ENCODE measurements around the gene TMEM200C.

Gene TMEM200C

DNA sequence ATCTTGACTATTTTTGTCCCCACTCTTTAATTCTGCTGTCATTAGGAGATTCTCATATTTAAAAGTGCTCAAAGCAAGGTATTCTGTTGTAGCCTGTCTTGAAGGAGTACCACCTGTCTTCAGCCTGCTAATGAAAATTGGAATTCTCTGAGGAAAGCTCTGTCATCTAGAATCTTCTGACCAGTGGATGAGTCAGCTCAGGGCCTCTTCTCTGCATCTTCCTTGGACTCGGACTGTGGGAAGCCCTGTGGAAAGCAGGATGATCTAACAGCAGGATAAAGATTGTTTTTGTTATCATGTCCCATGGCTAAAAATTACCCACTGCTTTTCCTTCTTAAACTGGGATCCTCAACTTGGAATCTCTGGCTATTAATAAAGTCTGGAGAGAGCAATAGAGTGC, 18.7 kb upstream of the TMEM200C start:
- TF ChIP-seq CREB1 (IDR thresholded peaks at IDR 0.05; ENCODE audit: low read depth) (no peak), TEAD4 (IDR thresholded peaks at IDR 0.05) (no peak), TCF12 (IDR thresholded peaks at IDR 0.05; ENCODE audit: low read depth) (no peak), ZBTB7A (IDR thresholded peaks at IDR 0.05; ENCODE audit: low read depth) (no peak), YY1 (IDR thresholded peaks at IDR 0.05; ENCODE audit: low read depth) (no peak), EP300 (IDR thresholded peaks at IDR 0.05; ENCODE audit: borderline replicate concordance) (no peak), TAF1 (IDR thresholded peaks at IDR 0.05; ENCODE audit: low read depth) (no peak), NFIC (IDR thresholded peaks at IDR 0.05) (no peak), EGR1 (IDR thresholded peaks at IDR 0.05) (no peak), CEBPB (IDR thresholded peaks at IDR 0.05) (no peak), FOXM1 (IDR thresholded peaks at IDR 0.05; ENCODE audit: borderline replicate concordance, low read depth) (no peak), RAD21 (IDR thresholded peaks at IDR 0.05; ENCODE audit: low read depth) (no peak)
- TF ChIP-seq, protein P1, sequence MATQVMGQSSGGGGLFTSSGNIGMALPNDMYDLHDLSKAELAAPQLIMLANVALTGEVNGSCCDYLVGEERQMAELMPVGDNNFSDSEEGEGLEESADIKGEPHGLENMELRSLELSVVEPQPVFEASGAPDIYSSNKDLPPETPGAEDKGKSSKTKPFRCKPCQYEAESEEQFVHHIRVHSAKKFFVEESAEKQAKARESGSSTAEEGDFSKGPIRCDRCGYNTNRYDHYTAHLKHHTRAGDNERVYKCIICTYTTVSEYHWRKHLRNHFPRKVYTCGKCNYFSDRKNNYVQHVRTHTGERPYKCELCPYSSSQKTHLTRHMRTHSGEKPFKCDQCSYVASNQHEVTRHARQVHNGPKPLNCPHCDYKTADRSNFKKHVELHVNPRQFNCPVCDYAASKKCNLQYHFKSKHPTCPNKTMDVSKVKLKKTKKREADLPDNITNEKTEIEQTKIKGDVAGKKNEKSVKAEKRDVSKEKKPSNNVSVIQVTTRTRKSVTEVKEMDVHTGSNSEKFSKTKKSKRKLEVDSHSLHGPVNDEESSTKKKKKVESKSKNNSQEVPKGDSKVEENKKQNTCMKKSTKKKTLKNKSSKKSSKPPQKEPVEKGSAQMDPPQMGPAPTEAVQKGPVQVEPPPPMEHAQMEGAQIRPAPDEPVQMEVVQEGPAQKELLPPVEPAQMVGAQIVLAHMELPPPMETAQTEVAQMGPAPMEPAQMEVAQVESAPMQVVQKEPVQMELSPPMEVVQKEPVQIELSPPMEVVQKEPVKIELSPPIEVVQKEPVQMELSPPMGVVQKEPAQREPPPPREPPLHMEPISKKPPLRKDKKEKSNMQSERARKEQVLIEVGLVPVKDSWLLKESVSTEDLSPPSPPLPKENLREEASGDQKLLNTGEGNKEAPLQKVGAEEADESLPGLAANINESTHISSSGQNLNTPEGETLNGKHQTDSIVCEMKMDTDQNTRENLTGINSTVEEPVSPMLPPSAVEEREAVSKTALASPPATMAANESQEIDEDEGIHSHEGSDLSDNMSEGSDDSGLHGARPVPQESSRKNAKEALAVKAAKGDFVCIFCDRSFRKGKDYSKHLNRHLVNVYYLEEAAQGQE (IDR thresholded peaks at IDR 0.05; ENCODE audit: low read depth) = no peak
- TF ChIP-seq, protein P2, sequence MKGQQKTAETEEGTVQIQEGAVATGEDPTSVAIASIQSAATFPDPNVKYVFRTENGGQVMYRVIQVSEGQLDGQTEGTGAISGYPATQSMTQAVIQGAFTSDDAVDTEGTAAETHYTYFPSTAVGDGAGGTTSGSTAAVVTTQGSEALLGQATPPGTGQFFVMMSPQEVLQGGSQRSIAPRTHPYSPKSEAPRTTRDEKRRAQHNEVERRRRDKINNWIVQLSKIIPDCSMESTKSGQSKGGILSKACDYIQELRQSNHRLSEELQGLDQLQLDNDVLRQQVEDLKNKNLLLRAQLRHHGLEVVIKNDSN (IDR thresholded peaks at IDR 0.05) = no peak
- TF ChIP-seq, protein P3, sequence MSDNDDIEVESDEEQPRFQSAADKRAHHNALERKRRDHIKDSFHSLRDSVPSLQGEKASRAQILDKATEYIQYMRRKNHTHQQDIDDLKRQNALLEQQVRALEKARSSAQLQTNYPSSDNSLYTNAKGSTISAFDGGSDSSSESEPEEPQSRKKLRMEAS (IDR thresholded peaks at IDR 0.05) = no peak

DNA sequence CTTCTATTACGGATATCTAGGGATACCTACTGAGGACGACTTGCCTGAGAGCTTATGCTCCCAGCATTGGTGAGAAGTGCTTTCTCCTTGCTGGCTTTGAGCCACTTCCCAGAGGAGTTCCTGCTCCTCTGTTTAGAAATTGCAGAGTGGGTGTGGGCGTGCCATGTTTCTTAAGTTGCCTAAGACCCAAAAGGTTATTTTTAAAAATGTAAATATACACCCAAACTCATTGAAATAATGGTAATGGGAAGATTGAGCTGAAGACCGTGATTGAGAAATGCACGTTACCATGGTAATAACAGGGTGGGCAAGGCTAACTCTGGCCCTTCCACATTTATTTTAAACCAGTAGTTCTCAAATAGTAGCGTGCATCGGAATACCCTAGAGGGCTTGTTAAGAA, 17.2 kb upstream of the TMEM200C start:
- TF ChIP-seq, protein P2 (IDR thresholded peaks at IDR 0.05) = no peak
- TF ChIP-seq, protein P1 (IDR thresholded peaks at IDR 0.05; ENCODE audit: low read depth) = no peak
- no peak for TF ChIP-seq YY1 (IDR thresholded peaks at IDR 0.05; ENCODE audit: low read depth)

DNA sequence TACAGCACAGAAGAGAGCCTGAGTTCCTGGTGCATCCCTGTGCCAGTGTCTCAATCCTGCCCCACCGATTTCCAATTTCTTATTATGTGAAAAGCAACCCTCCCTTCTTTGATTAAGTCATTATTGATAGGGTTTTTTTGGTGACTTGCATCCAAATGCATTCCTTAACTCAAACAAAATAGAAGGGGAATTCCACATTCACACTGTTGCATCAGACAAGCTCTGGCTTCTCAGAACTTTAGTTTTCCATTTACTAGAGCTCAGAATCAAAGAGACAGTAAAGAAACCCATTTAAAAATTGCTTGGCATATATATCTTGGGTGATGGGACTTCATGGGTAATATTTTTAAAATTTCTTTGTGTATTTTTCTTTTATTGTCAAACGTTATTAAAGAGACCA, 13.8 kb upstream of the TMEM200C start:
- no peak for TF ChIP-seq TAF1 (IDR thresholded peaks at IDR 0.05; ENCODE audit: low read depth)
- no peak for TF ChIP-seq TCF12 (IDR thresholded peaks at IDR 0.05; ENCODE audit: low read depth)
- TF ChIP-seq, protein P1 (IDR thresholded peaks at IDR 0.05; ENCODE audit: low read depth) = no peak
- TF ChIP-seq FOXM1 (IDR thresholded peaks at IDR 0.05; ENCODE audit: borderline replicate concordance, low read depth) = no peak
- no peak for TF ChIP-seq ZBTB7A (IDR thresholded peaks at IDR 0.05; ENCODE audit: low read depth)
- TF ChIP-seq YY1 (IDR thresholded peaks at IDR 0.05; ENCODE audit: low read depth) = no peak
- TF ChIP-seq CEBPB (IDR thresholded peaks at IDR 0.05) = no peak
- TF ChIP-seq RAD21 (IDR thresholded peaks at IDR 0.05; ENCODE audit: low read depth) = no peak
- no peak for TF ChIP-seq CREB1 (IDR thresholded peaks at IDR 0.05; ENCODE audit: low read depth)
- no peak for TF ChIP-seq EGR1 (IDR thresholded peaks at IDR 0.05)
- TF ChIP-seq, protein P2 (IDR thresholded peaks at IDR 0.05) = no peak
- TF ChIP-seq, protein P3 (IDR thresholded peaks at IDR 0.05) = no peak
- TF ChIP-seq TEAD4 (IDR thresholded peaks at IDR 0.05) = no peak

DNA sequence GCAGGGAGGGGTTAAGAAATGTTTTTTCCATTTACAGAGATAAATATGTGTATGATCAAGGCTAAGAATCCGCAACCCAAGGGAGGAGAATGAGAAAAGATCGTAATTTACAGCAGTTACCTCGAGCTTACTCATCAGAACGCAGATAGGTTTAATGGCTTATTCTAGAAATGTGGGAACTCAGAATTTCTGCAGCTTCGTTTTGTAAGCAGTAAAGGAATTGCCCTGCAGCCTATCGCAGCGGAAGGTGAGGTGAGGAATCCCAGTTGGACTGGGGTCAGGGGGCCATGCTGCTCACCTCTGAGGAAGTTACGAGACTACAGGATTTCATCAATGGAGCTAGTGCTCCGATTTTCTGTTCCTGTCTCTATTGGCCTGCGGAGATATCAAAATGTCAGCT, 8.1 kb upstream of the TMEM200C start:
- TF ChIP-seq TAF1 (IDR thresholded peaks at IDR 0.05; ENCODE audit: low read depth) (no peak), NFIC (IDR thresholded peaks at IDR 0.05) (no peak), EP300 (IDR thresholded peaks at IDR 0.05; ENCODE audit: borderline replicate concordance) (no peak), TEAD4 (IDR thresholded peaks at IDR 0.05) (no peak), YY1 (IDR thresholded peaks at IDR 0.05; ENCODE audit: low read depth) (no peak), FOXM1 (IDR thresholded peaks at IDR 0.05; ENCODE audit: borderline replicate concordance, low read depth) (no peak), RAD21 (IDR thresholded peaks at IDR 0.05; ENCODE audit: low read depth) (no peak), EGR1 (IDR thresholded peaks at IDR 0.05) (no peak), CEBPB (IDR thresholded peaks at IDR 0.05) (no peak), TCF12 (IDR thresholded peaks at IDR 0.05; ENCODE audit: low read depth) (no peak), CREB1 (IDR thresholded peaks at IDR 0.05; ENCODE audit: low read depth) (no peak), ZBTB7A (IDR thresholded peaks at IDR 0.05; ENCODE audit: low read depth) (no peak)
- TF ChIP-seq, protein P2 (IDR thresholded peaks at IDR 0.05) = no peak
- TF ChIP-seq, protein P3 (IDR thresholded peaks at IDR 0.05) = no peak
- TF ChIP-seq, protein P1 (IDR thresholded peaks at IDR 0.05; ENCODE audit: low read depth) = no peak
